HG02623 (cell line): ENCODE data around the gene SIDT1.
"Not testable (repeated sequence)": the region's sequence is repeated elsewhere in the genome, so short reads cannot be mapped to it uniquely, and the experiment has no call there.

ENCODE experiments used
- ATAC-seq: cut with Tn5 transposase; IDR thresholded peaks from one replicate; pipeline ENCODE4 v1.9.1; 2021; ENCODE audit warnings: moderate library complexity; ENCODE audit not compliant: unreplicated experiment

SIDT1 gene

DNA sequence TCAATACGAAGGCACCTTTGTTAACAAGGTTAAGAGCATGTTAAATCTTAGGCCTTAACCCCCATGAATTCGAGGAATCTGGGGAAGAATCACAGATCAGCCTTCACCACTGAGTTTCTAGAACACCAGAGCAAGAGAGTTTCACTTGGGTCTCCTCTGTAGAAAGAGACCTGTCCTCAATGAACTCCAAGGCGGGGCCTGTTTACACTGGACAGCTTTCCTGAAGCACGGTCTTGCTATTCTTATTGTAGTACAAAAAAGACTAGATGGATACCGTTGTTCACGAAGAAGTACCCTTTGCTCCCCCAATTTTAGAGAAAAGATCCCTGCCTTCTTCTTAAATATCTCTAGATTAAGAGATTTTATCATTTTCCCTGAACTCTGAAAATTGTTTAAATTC is 99.2 kb downstream of the SIDT1 start:
- ATAC-seq, result no peak

DNA sequence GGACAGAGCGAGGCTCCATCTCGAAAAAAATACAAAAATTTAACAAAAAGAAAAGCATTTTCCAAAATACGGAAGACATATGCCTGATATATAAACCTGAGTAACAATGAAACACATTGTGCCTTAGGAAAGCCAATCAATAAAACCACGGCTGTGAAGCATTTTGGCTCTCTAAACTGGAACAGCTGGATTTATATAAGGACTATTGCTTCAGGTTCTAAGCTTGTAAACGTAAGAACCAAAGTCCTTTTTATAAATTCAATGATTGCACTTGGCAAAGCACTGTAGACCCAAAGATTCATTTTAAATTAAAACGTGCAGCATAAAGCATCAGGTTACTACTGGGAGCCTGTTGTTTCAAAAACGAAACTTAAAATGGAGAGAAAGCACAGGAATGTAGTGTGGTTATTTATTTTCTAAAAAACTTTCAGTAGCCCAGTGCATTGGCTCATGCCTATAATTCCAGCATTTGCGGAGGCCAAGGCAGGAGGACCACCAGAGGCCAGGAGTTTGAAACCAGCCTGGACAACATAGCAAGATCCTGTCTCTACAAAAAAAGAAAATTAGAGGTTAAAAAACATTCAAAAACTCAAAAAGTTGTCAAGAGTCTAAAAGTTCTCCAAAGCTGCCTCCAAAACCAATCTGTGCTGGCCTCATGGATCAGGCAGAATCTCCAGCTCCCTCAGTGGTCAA is 102.6 kb downstream of the SIDT1 start:
- no peak for ATAC-seq

DNA sequence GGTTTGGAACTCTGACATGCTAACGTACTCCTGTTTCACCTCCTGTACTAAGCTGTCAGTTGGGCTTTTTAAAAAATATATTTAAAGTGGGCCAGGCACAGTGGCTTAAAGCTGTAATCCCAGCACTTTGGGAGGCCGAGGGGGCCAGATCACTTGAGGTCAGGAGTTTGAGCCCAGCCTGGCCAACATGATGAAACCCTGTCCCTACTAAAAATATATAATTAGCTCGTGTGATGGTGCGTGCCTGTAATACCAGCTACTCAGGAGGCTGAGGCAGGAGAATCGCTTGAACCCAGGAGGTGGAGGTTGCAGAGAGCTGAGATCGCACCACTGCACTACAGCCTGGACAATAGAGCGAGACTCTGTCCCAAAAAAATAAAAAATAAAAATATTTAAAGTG is 103.7 kb downstream of the SIDT1 start:
- ATAC-seq, result not testable (repeated sequence)

DNA sequence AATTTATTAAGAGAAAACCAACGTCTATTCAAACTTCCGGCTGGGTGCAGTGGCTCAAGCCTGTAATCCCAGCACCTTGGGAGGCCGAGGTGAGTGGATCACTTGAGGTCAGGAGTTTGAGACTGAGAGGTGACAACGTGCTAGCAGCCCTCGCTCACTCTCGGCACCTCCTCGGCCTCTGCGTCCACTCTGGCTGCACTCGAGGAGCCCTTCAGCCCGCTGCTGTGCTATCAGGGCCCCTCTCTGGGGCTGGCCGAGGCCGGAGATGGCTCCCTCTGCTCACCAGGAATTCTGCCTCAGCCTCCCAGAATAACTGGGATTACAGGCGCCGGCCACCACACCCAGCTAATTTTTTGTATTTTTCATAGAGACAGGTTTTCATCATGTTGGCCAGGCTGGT is 105.4 kb downstream of the SIDT1 start:
- ATAC-seq, result no peak

DNA sequence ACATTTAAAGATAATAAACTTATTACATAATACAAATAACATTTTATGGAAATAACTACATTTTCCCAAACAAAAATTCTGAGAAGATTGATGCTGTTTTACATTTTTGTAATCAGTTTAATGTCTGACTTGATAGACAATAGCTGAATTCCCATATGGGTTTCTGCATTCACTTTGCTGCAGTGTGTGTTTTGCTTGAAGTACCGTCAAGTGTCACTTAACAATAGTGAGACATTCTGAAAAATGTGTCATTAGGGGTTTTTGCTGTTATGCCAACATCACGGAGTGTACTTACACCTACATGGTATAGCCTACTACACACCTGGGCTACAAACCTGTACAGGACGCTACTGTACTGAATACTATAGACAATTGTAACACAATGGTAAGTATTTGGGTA is 106.6 kb downstream of the SIDT1 start:
- ATAC-seq, result no peak

DNA sequence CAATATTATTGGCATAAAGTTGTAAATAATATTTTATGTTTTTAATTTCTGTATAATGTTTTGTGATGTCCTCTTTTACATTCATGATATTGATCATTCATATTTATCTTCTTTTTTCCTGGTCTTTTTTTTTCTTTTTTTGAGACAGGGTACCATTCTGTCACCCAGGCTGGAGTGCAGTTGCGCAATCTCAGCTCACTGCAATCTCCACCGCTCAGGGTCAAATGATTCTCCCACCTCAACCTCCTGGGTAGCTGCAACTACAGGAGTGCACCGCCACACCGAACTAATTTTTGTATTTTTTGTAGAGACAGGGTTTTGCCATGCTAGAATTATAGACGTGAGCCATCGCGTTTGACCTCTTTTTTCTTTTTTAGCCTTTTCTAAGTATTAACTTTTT is 111.2 kb downstream of the SIDT1 start:
- ATAC-seq, result no peak

DNA sequence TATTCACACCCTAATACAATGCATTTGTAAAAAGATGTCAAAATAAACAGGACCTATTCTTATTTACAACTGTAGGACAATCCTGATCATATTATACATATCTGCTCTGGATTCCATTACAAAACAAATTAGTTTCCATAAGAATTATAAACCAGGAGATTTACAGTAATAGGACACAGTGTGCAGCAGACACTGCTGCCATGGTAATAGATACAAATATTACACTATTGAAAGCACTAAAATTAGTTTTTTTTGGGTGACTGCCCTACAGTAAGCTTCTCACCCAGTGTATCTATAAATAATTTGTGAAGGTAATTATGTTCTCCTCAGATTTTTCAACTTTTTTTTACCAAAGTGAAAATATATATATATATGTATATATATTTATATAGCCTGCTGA is 116.2 kb downstream of the SIDT1 start:
- no peak for ATAC-seq

DNA sequence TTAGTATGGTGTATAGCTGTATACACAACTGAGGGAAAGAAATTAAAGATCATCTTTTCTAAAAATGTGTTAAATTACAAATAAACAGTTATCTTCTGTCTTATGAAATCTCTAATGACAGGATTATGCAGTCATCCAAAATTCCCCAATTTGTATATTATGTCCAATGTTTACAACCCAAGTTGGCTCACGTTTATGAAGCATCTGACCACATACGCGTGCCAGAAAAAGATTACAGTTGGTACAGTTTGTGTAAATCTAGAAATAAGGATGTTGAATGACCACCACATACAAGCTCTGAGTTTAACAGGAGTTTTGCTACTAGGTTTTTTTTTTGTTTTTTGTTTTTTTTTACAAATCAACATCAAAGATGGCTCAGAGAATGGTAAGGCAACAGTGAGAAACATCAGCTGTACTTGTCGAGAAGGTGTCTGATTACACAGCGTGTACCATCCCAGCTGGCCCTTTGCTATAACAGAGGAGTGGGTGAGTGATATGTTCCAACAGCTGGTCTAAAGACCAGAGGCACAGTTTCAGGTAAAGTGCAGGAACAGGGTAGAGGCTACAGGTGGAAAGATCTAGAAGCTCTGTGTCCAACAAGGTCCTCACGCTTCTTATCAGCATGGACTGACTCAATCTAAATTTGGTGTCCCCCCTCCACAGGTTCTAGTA is 117.0 kb downstream of the SIDT1 start:
- ATAC-seq, result no peak

DNA sequence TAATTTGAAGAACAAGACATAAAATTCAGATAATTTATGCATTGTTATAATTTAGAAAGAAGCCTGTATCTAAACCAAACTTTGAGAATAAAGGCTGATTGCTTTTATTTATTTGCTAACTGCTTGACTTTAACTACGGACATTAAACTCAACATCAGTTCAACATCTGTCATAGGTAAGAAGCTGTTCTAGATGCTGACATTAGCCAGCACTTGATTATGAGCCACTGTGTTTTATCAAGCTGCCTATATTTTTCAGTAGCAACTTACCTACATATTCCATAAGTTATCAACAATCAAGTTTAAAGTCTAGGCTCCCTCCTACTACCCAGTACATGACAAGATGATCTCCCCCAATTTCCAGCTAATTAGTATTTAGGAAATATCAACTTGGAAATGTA is 122.0 kb downstream of the SIDT1 start:
- ATAC-seq, result no peak

DNA sequence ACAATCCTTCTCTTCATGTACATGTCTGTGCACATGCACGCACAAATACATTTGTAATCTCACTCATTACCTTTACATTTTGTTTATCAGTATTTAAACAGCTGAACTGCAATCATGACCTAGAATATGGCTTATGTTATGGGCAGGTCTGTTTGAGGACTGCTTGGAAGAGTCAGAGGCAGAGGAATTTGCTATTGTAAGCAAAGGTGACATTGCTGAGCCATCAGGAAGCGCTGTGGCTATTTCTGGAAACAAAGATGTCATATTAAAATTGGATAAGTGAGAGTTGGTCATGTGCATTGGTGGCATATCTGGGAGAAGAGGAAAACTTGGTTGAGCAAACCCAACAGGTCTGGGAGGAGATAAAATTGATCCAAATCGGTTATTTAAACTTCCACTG is 122.5 kb downstream of the SIDT1 start:
- ATAC-seq, result no peak

DNA sequence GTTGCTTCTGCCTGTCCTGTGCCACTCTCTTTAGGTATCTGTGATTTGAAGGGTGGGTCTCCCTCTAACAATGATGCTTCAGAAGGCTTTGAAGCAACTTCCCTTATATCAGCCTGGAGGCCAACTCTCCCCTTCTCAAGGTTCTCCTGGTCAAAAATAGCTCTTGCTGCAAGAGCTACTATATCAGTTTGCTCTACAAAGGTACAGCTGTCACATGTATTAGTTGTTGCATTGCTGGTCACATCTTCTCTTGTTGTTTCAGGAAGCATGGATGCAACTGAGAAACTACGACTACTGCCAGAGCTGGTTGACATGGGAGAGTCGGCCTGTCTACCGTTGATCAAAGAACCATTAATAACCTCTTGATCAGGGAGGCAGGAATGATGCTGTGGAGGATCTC is 125.8 kb downstream of the SIDT1 start:
- ATAC-seq, result no peak

DNA sequence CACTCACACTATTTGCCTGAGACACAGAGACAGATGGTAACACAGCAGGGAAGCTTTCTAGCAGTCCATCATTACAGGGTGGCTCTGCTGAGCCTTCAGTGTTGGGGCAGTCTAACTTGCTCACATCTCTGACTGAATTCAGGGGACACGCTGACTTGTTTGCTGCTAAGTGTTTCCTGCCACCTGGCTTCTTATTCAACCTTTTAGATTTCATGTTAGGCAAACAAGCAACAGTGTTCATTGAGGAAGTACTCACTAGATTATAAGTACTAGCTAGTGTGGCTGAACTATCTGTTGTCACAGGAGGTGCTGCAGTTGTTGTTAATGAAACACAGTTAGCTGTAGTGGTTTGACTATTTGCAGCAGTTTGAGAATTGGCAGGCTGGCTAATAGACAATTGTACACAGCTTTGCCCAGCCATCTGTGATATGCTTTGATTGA is 126.8 kb downstream of the SIDT1 start:
- ATAC-seq, result no peak

DNA sequence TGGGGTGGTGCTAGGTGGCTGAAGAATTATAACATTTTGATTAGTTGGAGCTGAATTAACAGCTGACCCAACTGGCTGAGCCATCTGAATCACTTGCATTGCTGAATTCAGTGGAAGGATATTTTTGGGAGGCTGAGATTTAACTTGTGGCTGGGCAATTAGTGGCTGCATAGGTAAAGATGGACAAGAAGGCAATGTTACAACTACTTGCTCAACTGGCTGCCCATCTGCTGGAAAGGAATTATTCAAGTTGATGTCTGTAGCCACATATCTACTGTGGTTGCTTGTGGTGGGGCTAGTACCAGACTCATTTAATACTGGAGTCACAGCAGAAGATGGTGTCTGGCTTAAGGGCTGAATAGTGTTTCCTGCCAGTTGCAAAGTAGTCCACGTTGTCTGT is 127.6 kb downstream of the SIDT1 start:
- no peak for ATAC-seq

DNA sequence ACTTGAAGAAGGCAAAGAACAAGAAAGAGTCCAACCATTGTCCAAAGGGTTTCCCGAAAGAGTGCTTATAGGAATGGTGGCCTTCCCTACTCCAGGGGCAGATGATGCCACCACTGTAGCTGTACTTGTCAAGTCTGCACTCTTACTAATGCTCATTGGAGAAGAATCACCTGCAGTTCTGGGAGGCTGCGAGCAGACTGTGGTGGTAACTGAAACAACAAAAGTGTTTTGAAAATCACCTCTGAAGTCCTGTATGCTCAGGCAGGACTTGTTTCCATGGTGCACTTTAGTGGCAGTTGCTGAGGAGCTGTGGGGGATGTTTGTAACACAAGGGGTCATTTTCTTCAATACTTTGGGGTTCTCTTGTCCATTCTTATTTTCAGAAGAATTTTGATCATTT is 128.1 kb downstream of the SIDT1 start:
- ATAC-seq, result no peak

DNA sequence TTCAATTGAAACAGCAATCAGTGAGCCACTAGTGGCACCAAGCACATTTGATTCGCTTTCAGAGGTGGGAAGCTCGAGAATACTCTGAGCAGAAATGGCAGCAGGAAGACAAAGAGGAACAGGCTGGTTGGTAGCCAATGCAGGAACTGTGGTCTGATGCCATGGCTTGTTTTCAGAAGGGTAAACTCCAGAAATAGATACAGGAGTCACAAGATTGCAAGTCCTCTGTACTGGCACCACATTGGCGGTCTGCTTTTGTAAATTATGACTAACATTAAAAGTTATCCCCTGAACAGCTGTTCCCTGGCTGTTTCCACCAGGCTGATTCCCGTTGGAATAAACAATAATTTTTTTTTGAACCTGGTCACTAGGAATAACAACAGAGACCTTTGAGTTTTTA is 128.5 kb downstream of the SIDT1 start:
- no peak for ATAC-seq

DNA sequence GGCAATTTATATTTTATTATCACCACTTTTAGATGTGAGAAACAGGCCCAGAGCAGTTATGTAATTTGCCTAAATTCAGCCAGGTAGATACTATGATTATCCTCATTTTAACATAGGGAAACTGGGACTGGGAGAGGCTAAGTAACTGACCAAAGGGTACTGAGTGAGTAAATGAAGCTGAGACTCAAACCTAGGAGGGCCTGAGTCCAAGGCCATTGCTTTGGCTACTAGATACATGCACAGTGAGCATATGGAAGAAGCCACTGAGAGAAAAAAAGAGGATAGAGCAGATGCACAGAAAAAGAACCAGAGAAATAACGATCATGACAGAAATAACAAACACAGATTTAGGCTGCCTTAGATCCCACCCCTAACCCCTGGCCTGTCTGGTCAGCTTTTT is 130.5 kb downstream of the SIDT1 start:
- no peak for ATAC-seq

DNA sequence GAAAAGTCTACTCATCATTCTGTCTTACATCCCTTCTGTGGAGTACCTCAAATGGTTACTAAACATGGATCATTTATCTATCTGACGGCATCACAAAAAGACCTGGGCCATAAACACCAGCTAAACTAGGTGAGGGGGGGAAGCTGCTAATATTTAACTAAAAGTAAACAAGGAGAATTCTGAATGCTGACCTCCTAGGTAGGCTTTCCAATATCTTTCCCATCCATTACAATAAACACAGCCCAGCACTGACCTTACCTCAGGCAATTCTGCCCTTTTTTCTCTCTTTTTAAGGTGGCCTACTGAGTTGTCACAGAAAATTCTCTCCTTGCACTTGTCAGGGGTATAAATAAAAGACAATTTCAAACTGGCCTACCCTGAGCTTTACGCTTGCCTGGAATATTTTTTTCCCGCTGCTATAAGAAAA is 131.0 kb downstream of the SIDT1 start:
- no peak for ATAC-seq

DNA sequence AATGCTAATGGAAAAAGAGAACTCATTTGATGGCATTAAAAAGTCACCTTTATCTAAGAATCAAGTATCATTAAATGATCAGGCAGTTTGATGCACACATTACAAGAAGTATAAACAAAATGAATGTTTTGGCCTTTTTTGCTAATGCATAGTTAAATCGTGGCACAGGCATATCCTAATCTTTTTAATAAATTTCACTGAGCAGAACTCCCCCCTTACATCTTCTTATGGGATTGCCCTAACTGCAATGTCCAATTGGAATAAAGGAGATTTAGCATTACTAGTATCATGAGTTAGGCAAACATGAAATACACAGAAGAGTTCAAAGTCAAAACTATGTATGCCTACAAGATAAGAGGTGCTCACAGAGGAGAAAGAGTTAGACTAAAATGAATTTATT is 131.4 kb downstream of the SIDT1 start:
- ATAC-seq, result no peak

DNA sequence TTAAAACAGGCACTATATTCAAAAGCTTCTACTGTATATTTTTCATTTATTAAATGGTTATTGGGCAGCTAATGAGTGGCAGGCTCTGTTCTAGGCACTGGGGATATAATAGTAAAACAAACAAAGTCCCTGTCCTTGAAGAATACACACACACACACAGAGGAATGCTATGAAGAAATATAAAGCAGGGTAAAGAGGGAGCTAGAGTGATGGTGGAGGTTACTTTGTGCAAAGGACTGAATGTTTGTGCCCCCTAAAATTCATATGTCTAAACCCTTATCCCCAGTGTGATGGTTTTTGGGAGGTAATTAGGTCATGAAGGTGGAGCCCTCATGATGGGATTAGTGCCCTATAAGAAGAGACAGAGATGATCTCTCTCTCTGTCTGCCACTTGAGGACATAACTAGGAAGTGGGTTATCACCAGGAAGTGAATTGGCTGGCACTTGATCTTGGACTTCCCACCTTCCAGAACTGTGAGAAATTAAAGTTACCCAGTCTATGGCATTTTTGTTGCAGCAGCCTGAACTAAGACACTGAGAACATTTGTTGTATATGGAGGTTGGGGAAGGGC is 132.3 kb downstream of the SIDT1 start:
- no peak for ATAC-seq

DNA sequence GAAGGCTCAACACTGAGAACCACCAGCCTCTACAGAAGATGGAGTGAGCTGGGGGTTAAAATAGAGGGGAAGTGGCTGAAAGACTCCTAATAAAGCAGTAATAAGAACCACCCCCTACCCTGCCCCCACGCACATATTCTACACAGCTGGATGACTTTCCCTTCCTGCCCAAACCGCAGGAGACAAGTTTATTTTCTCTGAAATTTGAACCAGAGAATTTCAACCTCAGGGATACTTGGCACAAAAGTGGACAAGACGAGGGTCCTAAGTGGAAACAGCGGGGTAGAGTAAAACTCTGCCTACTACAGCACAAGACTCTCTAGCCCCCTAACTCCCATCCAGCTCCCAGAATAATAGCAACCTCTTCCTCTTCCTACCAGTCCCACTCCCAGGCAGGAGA is 135.7 kb downstream of the SIDT1 start:
- no peak for ATAC-seq

DNA sequence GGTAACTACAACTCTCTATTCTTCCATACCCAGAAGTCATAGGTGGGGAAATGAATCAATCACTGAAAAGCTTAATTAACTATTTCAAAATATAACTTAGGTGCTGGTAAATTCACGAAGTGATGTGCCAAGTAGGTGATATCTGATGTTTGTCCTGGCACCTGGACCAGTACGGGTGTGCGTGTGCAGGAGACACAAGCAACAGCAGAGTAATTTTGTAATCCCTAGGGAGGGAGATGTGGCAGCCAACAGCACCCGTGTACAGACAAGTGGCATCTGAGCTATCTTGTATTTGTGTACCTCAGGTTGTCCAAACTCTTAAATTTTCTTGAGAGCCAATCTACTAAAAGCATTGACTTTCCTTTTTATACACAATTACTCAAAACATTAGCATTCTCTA is 141.2 kb downstream of the SIDT1 start:
- ATAC-seq, result no peak

DNA sequence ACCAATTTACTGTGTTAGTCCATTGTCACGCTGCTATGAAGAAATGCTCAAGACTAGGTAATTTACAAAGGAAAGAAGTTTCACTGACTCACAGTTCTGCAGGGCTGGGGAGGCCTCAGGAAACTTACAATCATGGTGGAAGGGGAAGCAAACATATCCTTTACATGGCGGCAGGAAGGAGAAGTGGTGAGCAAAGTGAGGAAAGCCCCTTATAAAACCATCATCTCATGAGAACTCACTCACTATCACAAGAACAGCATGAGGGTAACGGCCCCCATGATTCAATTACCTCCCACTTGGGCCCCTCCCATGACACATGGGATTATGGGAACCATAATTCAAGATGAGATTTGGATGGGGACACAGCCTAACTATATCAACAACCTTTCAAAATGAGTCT is 143.9 kb downstream of the SIDT1 start:
- ATAC-seq, result no peak

DNA sequence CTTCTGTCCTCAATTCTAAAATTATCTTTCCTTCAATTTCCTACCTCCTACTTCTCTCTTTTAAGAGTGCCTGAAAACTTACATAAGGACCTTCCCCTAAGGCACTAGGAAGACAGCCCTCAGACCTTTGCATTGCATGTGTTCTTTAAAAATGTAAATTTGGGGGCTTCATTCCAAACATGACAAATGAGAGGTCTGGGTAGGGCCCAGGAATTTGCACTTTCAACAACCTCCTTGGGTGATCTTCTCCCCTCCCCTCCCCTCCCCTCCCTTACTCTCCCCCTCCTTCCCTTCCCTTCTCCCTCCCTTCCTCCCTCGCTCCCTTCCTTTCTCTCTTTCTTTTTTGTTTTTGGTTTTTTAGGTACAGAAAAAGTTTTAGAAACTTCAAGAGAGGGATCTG is 145.4 kb downstream of the SIDT1 start:
- ATAC-seq, result no peak
